ENCODE results near the gene ISM1.
"Not testable (repeated sequence)": the region's sequence is repeated elsewhere in the genome, so short reads cannot be mapped to it uniquely, and the experiment has no call there.

The ISM1 gene

DNA sequence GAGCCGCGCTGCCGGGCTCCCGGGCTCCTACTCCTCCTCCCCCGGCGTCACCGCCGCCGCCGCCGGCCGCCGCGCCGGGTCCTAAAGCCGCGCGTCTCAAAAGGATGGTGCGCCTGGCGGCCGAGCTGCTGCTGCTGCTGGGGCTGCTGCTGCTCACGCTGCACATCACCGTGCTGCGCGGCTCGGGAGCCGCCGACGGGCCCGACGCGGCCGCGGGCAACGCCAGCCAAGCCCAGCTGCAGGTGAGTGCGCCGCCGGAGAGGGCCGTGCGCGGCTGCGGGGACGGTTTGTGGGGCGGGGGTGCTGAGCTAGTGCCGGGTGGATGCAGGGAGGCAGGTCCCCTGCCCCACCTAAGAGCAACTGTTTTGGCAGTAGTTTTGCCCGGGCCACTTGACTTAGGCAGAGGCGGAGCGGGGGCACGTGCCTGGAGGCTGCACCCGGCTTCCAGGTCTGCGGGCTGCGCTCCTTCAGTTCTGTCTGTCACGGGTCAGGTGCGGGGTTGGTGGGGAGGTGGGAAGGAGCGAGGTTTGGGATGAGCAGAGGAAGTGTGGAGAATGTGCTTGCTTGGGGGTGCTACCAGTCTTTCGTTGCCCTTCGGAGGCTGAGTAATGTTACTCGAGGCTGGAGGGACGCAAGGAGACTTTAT, 722 bp downstream of the ISM1 start:
- DNase-seq (ENCODE audit: low spot score), result no peak

- DNase-seq (ENCODE audit: low spot score), result no peak
Measured at GRCh38 chr20:13222319-13222716, 1.2 kb downstream of the ISM1 start.

- no peak for DNase-seq (ENCODE audit: low spot score)
Measured at GRCh38 chr20:13223736-13224520, 2.9 kb downstream of the ISM1 start.

- DNase-seq (ENCODE audit: low spot score), result no peak
Measured at GRCh38 chr20:13226367-13226766, 5.3 kb downstream of the ISM1 start.

DNA sequence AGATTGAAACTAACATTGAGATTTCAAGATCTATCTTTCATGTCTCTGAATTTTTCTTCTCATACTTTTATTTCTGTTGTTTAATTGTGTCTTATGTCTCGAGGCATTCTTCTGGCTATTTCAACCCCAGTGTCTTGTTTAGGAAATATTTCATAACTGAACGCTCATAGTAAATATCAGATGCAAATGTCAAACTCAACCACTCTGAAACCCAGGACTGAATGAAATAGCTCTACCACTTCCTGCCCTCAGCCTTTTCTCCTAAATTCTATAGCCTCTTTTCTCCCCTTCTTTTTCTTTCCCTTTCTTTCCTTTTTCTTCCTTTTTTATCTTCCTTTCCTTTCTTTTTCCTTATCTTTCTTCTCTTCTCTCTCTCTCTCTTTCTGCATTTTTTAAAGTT, 7.7 kb downstream of the ISM1 start:
- no peak for DNase-seq (ENCODE audit: low spot score)

DNA sequence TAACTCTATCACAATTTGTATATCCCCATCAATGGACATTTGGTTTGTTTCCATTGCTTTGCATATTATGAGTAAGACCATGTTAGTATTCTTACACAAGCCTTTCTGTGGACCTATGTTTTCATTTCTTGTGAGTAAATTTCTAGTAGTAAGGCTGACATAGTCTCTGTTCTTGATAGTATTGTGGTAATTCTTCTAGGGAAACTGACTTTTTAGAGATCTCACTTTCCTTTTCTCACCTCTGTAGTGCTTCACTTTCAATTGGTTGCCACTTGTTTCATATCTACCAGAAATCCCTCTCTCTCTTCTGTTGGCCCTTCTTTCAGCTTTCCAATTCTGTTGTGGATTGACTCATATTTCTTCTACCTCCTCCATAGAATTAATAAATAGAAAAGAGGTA, 8.5 kb downstream of the ISM1 start:
- no peak for DNase-seq (ENCODE audit: low spot score)

DNA sequence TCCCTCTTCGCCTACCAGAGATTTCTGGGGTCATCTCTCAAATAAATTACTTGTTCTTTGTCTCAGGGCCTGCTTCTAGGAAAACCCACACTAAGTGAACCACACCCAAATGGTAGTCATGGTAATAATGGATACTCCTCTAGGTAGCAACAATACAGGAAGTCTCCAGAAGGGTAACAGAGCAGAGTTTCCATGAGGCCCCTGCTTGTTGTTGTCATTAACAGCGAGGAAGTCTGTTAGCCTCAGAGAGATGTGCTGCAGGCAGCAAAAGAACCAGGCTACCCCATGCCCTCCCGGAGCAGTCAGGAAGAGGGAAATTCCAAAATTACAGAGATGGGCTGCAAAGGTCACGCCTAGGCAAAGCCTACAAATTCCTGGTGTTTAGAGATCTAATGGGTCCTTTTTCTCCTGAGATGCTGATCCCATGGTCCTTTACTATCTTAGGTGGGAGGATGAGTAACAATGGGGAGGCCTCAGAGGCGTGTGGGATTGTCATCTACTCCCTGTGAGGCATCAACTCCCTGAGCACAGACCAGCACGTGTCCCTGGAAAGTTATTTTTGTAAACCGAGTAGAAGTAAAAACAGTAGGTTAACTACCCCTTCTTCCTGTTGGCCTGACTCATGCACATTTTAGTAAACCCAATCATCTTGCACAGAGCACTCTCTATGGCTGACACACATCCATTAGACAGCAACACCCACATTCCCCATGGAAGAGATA, 10.1 kb downstream of the ISM1 start:
- peak; percentile 58 for DNase-seq (ENCODE audit: low spot score)

DNA sequence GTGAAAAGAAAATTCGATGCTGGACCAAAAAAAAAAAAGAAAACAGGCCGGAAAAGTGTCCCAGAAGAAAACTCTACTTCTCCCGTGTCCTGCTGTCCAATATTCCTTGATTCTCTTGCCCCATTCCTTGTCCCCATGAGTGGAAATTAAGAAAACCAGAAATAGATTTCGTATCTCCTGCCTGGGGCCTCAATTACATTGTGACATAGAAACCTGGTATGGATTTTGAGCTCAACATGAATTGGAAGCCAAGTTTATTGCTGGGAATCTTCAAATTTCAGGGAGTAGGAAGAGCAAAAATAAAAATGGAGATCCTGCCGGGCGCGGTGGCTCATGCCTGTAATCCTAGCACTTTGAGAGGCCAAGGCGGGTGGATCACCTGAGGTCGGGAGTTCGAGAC, 11.9 kb downstream of the ISM1 start:
- DNase-seq (ENCODE audit: low spot score), result no peak

GRCh38 chr20:13234961-13235360, 13.9 kb downstream of the ISM1 start:
- DNase-seq (ENCODE audit: low spot score), result no peak

GRCh38 chr20:13236360-13236759, 15.3 kb downstream of the ISM1 start:
- DNase-seq (ENCODE audit: low spot score), result not testable (repeated sequence)

- DNase-seq (ENCODE audit: low spot score), result no peak
Measured at GRCh38 chr20:13236990-13237720, 16.1 kb downstream of the ISM1 start.

DNA sequence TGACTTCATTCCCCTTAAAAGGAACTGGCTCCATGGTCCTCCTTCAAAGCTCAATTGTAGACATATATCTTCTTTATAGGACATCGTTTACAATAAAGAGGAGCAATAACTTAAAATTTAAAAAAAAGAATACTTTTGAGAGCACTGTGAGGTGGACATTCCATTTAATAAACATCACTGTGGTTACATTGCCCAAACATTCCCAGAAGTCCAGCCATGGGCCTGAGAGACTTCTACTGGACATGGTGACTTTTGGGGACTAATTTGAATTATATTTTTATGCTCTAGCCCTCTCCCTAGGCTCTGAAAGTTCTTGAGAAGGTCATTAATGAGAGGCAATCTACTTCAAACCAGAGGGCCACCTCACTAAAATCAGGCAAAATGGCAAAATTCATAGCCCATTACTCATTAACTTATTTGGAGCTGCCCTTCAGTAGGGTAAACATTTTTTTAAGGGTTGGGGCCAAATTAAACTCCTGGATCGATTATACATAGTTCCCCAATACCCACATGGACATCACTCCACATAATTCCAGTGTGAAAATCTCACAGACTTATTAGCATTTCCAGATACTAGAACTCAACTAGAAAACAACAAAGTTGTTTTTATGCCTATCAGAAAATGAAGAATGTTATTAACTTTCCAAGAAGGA, 17.1 kb downstream of the ISM1 start:
- no peak for DNase-seq (ENCODE audit: low spot score)

DNA sequence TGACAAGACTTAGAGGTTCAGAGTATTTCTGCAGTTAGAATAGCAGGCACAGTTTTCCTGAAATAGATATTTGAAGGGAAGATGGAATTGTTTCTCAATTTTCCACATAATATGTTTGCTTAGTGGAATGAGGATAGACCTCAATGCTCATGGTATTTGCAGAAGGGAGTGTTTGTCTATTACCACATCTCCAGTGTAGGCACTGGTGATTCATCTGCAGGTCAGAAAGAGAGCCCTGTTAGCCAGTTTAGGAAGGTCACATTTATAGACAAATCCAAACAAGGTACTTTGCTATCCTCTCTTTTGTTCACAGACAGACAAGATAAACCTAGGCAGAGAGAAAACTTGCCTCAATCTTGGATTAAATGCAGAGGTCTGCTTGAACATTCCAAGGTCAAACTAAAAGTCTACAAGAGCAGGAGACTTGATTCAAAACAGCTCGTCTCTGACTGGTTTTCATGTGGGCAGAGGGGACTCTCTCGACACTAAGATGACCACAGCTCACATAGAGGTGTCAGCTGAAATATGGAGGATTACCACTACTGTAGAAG, 22.8 kb downstream of the ISM1 start:
- no peak for DNase-seq (ENCODE audit: low spot score)

DNA sequence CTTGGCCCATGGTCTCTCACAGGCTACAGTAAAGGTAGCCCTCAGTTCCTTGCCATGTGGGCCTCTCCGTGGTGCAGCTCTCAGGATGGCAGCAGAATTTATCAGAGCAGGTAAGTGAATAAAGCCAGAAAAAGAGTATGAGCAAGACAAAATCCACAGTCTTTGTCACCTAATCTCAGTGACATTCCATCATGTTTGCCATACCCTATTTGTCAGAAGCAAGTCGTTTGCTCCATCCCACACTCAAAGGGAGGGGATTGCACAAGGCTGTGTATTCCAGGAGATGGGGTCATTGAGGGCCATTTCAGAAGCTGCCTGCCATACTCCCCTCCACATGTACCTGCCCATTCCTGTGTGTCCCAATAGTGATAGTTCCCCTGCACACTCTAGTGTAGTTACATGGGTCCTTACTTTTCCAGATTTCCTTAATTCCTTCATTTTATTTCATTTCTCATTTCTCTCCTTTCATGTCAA, 24.2 kb downstream of the ISM1 start:
- DNase-seq (ENCODE audit: low spot score), result no peak

GRCh38 chr20:13249118-13249797, 28.2 kb downstream of the ISM1 start:
- DNase-seq (ENCODE audit: low spot score), result no peak

DNA sequence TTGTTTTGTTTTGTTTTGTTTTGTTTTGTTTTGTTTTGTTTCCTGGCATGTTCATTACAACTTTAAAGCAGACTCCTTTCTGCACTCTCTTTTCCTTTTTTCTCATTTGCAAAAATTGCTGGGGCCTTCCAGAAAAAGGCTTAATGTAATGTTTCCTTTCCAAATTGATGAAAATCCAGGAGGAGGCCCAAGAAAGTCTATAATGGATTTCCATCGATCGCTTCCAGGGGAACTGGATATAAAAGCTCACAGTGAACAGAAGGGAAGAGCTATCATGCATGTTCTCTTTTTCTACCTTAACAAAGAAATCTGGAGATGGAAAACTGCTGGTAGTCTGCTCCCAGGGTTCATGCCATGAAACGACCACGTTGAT, 28.7 kb downstream of the ISM1 start:
- no peak for DNase-seq (ENCODE audit: low spot score)

DNA sequence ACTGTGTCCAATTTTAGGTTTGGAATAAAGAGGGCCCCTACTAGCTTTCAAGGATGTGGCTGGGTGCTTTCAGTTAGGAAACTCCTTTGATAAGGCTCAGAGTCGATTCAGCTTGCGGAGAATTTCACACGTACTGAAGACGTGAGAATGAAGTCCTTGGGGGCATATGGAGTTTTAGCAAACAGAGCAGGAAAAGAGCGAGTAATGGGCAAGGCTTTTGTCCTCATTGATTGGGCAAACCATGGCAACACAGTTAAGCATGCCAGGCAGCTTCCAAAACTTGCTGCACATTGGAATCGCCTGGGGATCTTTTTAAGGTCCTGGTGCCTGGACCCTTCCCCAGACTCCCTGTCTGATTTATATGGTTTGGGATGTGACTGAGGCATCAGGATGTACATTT, 29.2 kb downstream of the ISM1 start:
- DNase-seq (ENCODE audit: low spot score), result no peak

DNA sequence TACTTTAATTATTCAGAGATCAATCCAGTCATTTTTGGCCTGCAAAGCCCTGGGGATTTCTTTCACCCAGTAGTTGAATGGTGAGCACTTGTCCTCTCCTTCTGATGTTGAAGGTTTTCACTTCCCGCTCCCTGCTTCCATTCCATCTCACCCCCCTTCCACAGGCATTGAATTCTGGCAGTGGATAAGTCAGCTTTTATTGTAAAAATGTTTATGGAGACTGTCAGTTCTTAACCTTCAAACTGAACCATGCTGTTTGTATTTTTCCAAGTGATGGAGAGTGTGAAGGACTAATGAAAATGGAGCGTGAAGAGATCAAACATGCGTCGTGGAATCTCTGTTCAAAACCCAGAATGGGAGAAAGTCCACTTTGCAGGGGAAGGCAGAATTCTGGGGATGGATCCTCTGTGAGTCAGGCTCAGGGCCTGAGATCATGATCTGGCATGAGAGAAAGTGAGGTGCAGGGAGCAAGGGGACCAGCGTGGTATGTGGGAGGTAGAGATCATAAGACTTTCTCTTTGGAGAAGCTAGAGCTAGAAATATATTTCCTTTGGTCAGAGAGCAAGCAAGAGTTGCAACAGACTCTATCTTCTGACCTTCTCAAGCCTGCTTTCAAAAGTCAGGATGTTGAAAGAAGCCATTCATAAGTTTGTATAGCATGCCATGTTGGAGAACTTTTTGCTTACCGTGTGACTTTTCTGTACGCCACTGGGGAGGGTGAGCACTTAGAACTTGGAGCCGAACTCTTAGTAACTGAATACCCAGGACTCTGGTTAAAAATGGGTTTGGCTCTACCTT, 30.2 kb downstream of the ISM1 start:
- DNase-seq (ENCODE audit: low spot score), result no peak

DNA sequence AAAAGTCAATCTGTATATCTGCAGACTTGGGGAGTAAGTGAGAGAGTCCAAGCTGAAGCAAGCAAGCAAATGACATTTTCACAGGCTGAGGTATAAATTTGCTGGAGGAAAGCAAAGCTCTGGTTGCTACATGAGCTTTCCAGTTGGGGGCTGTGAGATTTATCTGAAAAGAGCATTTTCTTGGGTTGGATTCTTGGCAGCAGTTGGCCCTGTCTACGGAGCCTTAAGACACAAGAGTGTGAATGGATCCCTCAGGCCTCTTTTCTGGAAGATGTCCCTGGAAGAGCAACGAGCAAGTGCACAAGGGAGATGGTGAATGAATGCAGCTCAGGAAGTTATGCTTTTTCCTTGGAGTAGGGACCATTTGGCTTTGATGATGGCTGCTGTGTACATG, 30.8 kb downstream of the ISM1 start:
- DNase-seq (ENCODE audit: low spot score), result no peak

DNA sequence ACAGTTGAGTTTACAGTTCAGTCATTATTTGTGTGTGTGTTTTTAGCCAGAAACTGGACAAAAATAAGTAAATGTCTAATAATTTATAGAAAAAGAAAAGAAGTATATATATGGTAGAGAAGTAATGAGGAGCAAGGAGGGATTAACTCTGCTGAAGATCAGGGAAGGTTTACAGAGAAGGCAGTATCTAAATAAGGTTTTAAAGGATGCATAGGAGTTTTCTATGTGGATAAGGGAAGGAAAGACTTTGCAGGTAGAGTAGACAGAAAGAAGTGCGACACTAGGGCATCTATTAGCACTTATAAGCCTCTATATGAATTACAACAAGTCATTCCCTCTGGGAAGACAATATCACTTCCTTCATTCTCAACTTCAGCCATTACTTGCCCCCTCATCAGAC, 34.3 kb downstream of the ISM1 start:
- no peak for DNase-seq (ENCODE audit: low spot score)
